GM12865 (cell line): Measurements from ENCODE around the gene NKX1-2.

ENCODE experiments used
- DNase-seq: peaks from one replicate; pipeline ENCODE4 v3.0.0; 2010; ENCODE audit warnings: low read depth
- H3K4me3 ChIP-seq: 2 replicates; pipeline ENCODE4 v1.5.1; 2011; ENCODE audit warnings: mild to moderate bottlenecking, low read depth, low read length, control low read depth
- TF ChIP-seq, protein P1 (sequence below): IDR thresholded peaks from 2 replicates; pipeline ENCODE4 v1.5.1; 2011; ENCODE audit warnings: low read length, control low read depth, low read depth, inconsistent platforms; ENCODE audit not compliant: insufficient read depth; ENCODE audit errors: missing control alignments

NKX1-2 gene

DNA sequence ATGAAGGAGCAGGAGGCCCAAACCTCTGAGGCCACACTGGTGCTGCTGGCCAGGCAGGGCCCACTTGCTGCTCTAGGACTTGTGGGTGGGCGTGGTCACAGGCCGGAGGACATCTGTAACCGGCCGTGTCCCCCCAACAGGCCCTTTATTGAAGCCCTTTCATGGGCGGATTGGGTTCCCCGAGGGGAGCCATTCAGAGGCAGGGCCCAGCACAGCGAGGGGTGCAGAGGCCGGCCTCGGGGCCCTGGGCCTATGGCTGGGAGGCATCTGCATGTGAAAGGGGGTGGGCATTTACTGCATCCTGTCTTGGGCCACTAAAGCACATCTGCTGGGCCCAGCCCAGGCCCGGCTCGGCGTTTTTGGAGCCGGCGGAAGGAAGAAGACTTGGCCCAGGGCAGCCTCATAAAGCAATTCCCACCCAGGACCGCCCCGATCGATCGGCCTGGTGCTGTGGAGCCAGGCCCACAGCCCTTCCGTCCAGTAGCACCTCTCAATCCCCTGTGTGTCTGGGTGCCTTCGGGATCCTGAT, 20.2 kb upstream of the NKX1-2 start:
- TF ChIP-seq, protein P1, sequence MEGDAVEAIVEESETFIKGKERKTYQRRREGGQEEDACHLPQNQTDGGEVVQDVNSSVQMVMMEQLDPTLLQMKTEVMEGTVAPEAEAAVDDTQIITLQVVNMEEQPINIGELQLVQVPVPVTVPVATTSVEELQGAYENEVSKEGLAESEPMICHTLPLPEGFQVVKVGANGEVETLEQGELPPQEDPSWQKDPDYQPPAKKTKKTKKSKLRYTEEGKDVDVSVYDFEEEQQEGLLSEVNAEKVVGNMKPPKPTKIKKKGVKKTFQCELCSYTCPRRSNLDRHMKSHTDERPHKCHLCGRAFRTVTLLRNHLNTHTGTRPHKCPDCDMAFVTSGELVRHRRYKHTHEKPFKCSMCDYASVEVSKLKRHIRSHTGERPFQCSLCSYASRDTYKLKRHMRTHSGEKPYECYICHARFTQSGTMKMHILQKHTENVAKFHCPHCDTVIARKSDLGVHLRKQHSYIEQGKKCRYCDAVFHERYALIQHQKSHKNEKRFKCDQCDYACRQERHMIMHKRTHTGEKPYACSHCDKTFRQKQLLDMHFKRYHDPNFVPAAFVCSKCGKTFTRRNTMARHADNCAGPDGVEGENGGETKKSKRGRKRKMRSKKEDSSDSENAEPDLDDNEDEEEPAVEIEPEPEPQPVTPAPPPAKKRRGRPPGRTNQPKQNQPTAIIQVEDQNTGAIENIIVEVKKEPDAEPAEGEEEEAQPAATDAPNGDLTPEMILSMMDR, result no peak
- H3K4me3 ChIP-seq, result no peak overlapping the region
- DNase-seq, result no peak

DNA sequence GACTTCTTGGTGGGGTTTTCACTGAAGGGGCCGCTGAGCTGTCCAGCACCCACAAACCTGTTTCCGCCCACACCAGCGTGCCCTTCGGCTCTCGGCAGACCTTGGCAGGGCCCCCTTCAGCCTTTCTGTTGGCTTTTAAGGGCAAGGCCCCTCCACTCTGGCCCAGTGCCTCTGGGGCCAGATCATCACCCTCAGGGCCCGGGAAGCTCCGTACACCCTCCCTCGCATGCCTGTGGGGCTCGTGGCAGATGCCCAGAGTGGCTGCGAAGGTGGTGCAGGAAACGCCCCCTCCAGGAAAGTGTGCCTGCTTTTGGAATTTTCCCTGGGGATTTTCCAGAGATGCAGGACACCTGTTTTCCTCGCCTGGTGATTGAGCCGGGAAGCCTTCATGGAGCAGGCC, 18.8 kb upstream of the NKX1-2 start:
- TF ChIP-seq, protein P1, result no peak
- no peak for DNase-seq
- no peak overlapping the region for H3K4me3 ChIP-seq

DNA sequence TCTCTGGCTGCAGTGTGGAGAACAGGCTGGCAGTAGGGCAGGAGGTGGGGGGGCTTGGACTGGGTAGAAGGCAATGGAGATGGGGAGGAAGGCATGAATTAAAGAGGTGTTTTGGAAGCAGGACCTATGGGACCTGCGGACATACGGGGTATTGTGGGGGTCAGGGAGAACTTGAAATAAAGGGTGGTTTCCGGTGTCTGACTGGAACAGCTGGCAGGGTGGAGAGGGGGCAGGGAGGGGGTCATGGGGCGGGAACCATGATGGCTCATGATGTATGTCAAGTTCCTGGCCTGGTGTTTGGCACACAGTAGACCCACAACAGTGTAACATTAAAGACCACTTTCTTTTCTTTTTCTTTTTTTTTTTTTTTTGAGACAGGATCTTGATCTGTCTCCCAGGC, 17.3 kb upstream of the NKX1-2 start:
- H3K4me3 ChIP-seq, result no peak overlapping the region
- DNase-seq, result no peak
- TF ChIP-seq, protein P1, result no peak

DNA sequence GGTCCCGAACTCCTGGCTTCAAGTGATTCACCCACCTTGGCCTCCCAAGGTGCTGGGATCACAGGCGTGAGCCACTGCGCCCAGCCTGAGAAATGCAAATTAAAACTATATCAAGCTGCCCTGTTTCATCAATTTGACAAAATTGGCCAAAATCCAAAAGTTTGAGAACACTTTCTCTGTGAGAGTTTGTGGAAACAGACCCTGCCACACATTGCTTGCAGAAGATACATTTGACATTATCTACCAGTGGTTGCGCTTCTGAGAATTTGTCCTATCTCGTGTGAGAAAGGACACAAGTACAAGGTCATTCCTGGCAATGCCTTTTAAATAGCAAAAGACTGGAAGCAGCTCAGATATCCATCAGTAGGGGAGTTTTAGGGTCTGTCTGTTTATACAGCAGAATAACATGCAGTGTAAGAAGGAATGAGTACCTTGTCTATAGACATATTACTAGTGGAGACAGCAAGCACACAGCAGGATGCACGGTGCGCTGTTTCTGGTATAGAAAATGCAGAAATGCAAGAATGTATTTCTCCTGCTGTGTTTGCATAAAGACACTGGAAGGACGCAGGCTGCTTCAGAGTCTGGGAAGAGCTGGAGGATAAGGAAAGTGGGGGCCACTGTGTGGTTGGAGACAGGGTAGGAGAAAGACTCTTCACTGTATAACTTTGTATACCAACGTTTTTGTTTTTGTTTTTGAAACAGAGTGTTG, 16.1 kb upstream of the NKX1-2 start:
- TF ChIP-seq, protein P1, result no peak
- DNase-seq, result no peak
- no peak overlapping the region for H3K4me3 ChIP-seq

DNA sequence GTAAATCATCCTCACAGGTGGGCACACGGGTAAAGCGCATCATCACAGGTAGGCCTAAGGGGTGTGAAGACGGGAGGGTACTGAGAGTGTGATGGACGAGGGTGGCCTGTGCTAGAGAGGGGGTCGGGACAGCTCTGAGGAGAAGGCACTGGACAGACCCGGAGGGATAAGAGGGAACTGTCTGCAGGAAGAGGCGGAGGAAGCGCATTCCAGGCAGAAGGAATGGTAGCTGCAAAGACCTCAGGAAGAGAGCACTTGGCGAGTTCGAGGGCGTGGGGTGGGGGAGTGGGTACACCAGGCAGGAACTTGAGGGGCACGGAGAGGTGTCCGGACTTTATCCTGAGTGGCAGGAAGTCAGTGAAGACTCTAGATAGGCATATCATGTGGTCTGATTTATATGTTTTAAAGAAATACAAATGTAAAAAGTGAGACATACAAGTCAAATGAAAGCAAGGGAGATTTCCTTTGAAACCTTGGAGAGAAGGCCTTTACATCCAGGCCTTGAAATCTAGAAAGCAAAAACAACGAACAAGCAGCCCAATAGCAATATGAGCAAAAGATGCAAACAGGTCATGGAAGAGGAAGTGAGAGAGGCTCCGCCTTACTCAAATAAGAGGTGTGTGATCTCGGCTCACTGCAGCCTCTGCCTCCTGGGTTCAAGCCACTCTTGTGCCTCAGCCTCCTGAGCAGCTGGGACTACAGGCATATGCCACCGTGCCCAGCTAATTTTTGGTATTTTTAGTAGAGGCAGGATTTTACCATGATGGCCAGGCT, 15.4 kb upstream of the NKX1-2 start:
- H3K4me3 ChIP-seq, result no peak overlapping the region
- peak; percentile 58 for DNase-seq
- TF ChIP-seq, protein P1, result no peak

GRCh38 chr10:124464028-124464965, 14.5 kb upstream of the NKX1-2 start:
- TF ChIP-seq, protein P1, result no peak

More at GRCh38 chr10:124464028-124464965, 14.5 kb upstream of the NKX1-2 start:
- DNase-seq, result no peak
- no peak overlapping the region for H3K4me3 ChIP-seq
